Heart right ventricle (tissue), 16 donors: ENCODE data around the gene DHX35. TPM values are rescaled to one million over a fixed set of nuclear protein-coding genes. Genes with fewer than 3 reads are reported as not detected.

ENCODE experiments used
- ATAC-seq, 8 donors: fragments of 200-7000 bp; cut with Tn5 transposase; one replicate each; pipeline ENCODE4 v1.9.1; 2020; ENCODE audit warnings: mild to moderate bottlenecking in 8 of 8, moderate library complexity in 8 of 8, moderate number of reproducible peaks in 1 of 8
- DNase-seq, 2 donors: peaks; one replicate each; pipeline ENCODE4 v3.0.0-alpha.2; 2020
- H3K27ac ChIP-seq, 10 donors: fragments of 200-600 bp; sonication (generic) in 2 of 10; one replicate each; pipeline versions ENCODE4 v1.5.0 to v1.8.0; 2020 to 2022; ENCODE audit warnings: mild to moderate bottlenecking in 3 of 10
- H3K27me3 ChIP-seq, 7 donors: fragments of 200-600 bp; one replicate each; pipeline ENCODE4 v1.8.0; 2021 to 2022; ENCODE audit warnings: mild to moderate bottlenecking in 2 of 7
- H3K36me3 ChIP-seq, 9 donors: fragments of 200-600 bp; sonication (generic) in 1 of 9; one replicate each; pipeline versions ENCODE4 v1.5.0 to v1.8.0; 2020 to 2022; ENCODE audit warnings: mild to moderate bottlenecking in 2 of 9
- H3K4me1 ChIP-seq, 9 donors: fragments of 200-600 bp; sonication (generic) in 1 of 9; one replicate each; pipeline versions ENCODE4 v1.5.0 to v1.8.0; 2020 to 2022; ENCODE audit warnings: mild to moderate bottlenecking in 4 of 9
- H3K4me3 ChIP-seq, 10 donors: fragments of 200-600 bp; sonication (generic) in 2 of 10; one replicate each; pipeline versions ENCODE4 v1.5.0 to v1.8.0; 2020 to 2022; ENCODE audit warnings: mild to moderate bottlenecking in 7 of 10, moderate library complexity in 2 of 10
- H3K9me3 ChIP-seq, 11 donors: fragments of 200-600 bp in 10 of 11; sonication (generic) in 2 of 11; one replicate each; pipeline versions ENCODE4 v1.5.0 to v1.8.0; 2013 to 2022; ENCODE audit warnings: mild to moderate bottlenecking in 2 of 11, control low read depth in 1 of 11, moderate library complexity in 1 of 11
- CTCF ChIP-seq, 9 donors: fragments of 200-600 bp; sonication (generic) in 2 of 9; IDR thresholded peaks; one replicate each; pipeline versions ENCODE4 v1.5.0 to v1.8.0; 2021 to 2022; ENCODE audit warnings: antibody characterized with exemption in 9 of 9, mild to moderate bottlenecking in 5 of 9, moderate library complexity in 1 of 9
- WGBS, 2 donors: extraction: QIAGEN DNeasy Blood & Tissue Kit; methylation state at CpG; one replicate each; pipeline ENCODE4 v1.1.7; 2013; ENCODE audit warnings: inconsistent platforms in 1 of 2; 5-methylcytosine and 5-hydroxymethylcytosine counted together
- intact Hi-C, 10 donors: fragments of 100-400 bp; cut with DNase I; formaldehyde crosslinking; loops; one replicate each; pipeline versions ENCODE4 v1.11.1 to v1.14.2; 2022
- polyA plus RNA-seq, 2 donors: library from polyadenylated mRNA; stranded (reverse); fragments of 200-250 nt; gene quantifications; one replicate each; pipeline ENCODE4 v1.2.3, GENCODE V29; 2013
- total RNA-seq, 10 donors: library from RNA; stranded (reverse); fragmentation: NEBNext Ultra II Directional in 3 of 10; extraction: Animal tissue kit (Norgen Biotek cat#: 25700) in 3 of 10; gene quantifications; one replicate each; pipeline versions ENCODE4 v1.2.1 to v1.2.4, GENCODE V29; 2021 to 2023
- donor health status: Arrhythmogenic right ventricular cardiomyopathy.
- donor health status: ischemic (EF 13 %, LVEDD 7.1; RV severe dilation, severe dysfunction).
- donor health status: healthy with polysubstance abuse.
- donor health status: DM: no; HTN: yes; CAD: no.
- donor health status: DM: no; HTN: no; CAD: no.
- donor health status: ischemic (EF 25% LVEDD 6.9; RV normal size, moderate dysfunction).
- donor health status: ischemic (EF 25% LVEDD 5.7; RV mildly dilated, moderate dysfunction).
- donor health status: healthy.
- donor health status: DM: yes; HTN: yes; CAD: no.
- donor health status: Ischemic cardiomyopathy.
- donor health status: ischemic (EF 35%, LVEDD 5.7; RV mildly dilated, moderate dysfunction).
- donor health status: nonischemic (EF 11% LVEDD 7.7; RV severe dilation, severe dysfunction).
- donor health status: DM: yes; HTN: yes; CAD: no.
- donor health status: PGD.
- donor health status: ischemic (EF 29% LVEDD 5.4; RV normal size, mild dysfunction).
- donor health status: nonischemic (EF 23%, LVEDD 6.1; RV moderate dilation, normal function).

Gene DHX35
- total and polyA plus RNA-seq, 12 donors = 5.1 to 14.3 (median 10.2) TPM

- peak overlapping the region in 8 of 10 donors; percentile 12 to 71 (median 28) for H3K27ac ChIP-seq
- H3K4me1 ChIP-seq = peaks cover 0 to 16% (median 7%) of the 10 kb centered on the region in 9 donors
- 1% methylated on average over 63 to 69 of the region's 69 CpGs for WGBS, 2 donors
- H3K36me3 ChIP-seq = no peaks in the 10 kb centered on the region
- peak; percentile 95 to 100 (median 99) for TF ChIP-seq CTCF (IDR thresholded peaks at IDR 0.05)
- H3K9me3 ChIP-seq = no peaks in the 10 kb centered on the region
- peak overlapping the region; percentile 19 to 80 (median 68) for H3K4me3 ChIP-seq
- DNase-seq (peak; percentile 72 to 85), ATAC-seq (peak; percentile 84 to 92 (median 88))
- intact Hi-C loops = loop anchor here in 9 of 10 donors (1.0 to 10.0 kb wide), 8 partner anchors 31 to 405 kb away; partner anchors contain the start of gene FAM83D (in 7 of the 9)
- peaks cover 0 to 14% (median 0%) of the 10 kb centered on the region in 7 donors for H3K27me3 ChIP-seq
Observed at GRCh38 chr20:39049684-39050554, 87.8 kb downstream of the DHX35 start.

GRCh38 chr20:39050555-39050902 lies 88.4 kb downstream of the DHX35 start:
- TF ChIP-seq CTCF (IDR thresholded peaks at IDR 0.05) = no peak
- 56 to 61% methylated on average over 4 of the region's 4 CpGs for WGBS, 2 donors
- peaks cover 0 to 16% (median 7%) of the 10 kb centered on the region in 9 donors for H3K4me1 ChIP-seq

GRCh38 chr20:39052676-39053075 lies 90.5 kb downstream of the DHX35 start:
- Histone ChIP-seq H3K27ac (no peak overlapping the region), H3K36me3 (no peaks in the 10 kb centered on the region), H3K27me3 (peaks cover 0 to 14% (median 0%) of the 10 kb centered on the region in 7 donors), H3K4me1 (peaks cover 0 to 16% (median 7%) of the 10 kb centered on the region in 9 donors), H3K4me3 (no peak overlapping the region), H3K9me3 (no peaks in the 10 kb centered on the region)
- no peak for TF ChIP-seq CTCF (IDR thresholded peaks at IDR 0.05)
- no peak for ATAC-seq
- 91 to 94% methylated on average over 8 of the region's 8 CpGs for WGBS, 2 donors
- intact Hi-C loops = no loop called here
- no peak for DNase-seq

More at GRCh38 chr20:39050555-39050902, 88.4 kb downstream of the DHX35 start:
- Histone ChIP-seq H3K27ac (peak overlapping the region in 3 of 10 donors; percentile 21 to 71 (median 51)), H3K36me3 (no peaks in the 10 kb centered on the region), H3K4me3 (peak overlapping the region in 9 of 10 donors; percentile 44 to 80 (median 69)), H3K9me3 (no peaks in the 10 kb centered on the region), H3K27me3 (peaks cover 0 to 14% (median 0%) of the 10 kb centered on the region in 7 donors)
- DNase-seq = no peak
- ATAC-seq = peak in 1 of 8 donors; percentile 21
- intact Hi-C loops = loop anchor here in 5 of 10 donors (1.0 to 2.0 kb wide), 2 partner anchors 30 to 31 kb away; no protein-coding TSS in a partner anchor

- Histone ChIP-seq H3K9me3 (no peaks in the 10 kb centered on the region), H3K27ac (no peak overlapping the region), H3K27me3 (peaks cover 0 to 14% (median 0%) of the 10 kb centered on the region in 7 donors), H3K36me3 (no peaks in the 10 kb centered on the region), H3K4me3 (no peak overlapping the region), H3K4me1 (no peaks in the 10 kb centered on the region)
- no peak for TF ChIP-seq CTCF (IDR thresholded peaks at IDR 0.05)
- no peak for ATAC-seq
- 67 to 71% methylated on average over 7 of the region's 7 CpGs for WGBS, 2 donors
- DNase-seq = no peak
- intact Hi-C loops = no loop called here
Observed at GRCh38 chr20:39057143-39057542, 95.0 kb downstream of the DHX35 start.
